Esophagus muscularis mucosa (tissue), 4 donors: ENCODE data around the gene BNC2.

Experiments
- CTCF ChIP-seq, 3 experiments: fragments of 200-600 bp in 2 of 3; fragments of 450-650 bp in 1 of 3; sonication (generic) in 2 of 3; IDR thresholded peaks; one replicate each; pipeline ENCODE4 v1.5.1; 2017 to 2019; ENCODE audit warnings: antibody characterized with exemption in 3 of 3, mild to moderate bottlenecking in 2 of 3, moderate library complexity in 1 of 3
- EP300 ChIP-seq: sonication (generic); formaldehyde crosslinking; IDR thresholded peaks from one replicate; pipeline ENCODE4 v1.6.1; 2017; ENCODE audit warnings: antibody characterized with exemption
- POLR2A ChIP-seq: fragments of 450-650 bp; IDR thresholded peaks from one replicate; pipeline ENCODE4 v1.6.1; 2017; ENCODE audit warnings: antibody characterized with exemption, moderate library complexity, mild to moderate bottlenecking, low read depth
- POLR2AphosphoS5 ChIP-seq, 2 donors: sonication (generic); formaldehyde crosslinking; IDR thresholded peaks; one replicate each; pipeline ENCODE4 v1.6.1; 2017; ENCODE audit warnings: antibody characterized with exemption in 2 of 2

- no peak for TF ChIP-seq CTCF (IDR thresholded peaks at IDR 0.05)
- TF ChIP-seq POLR2A: no peak
- no peak for TF ChIP-seq EP300
- TF ChIP-seq POLR2AphosphoS5 (IDR thresholded peaks at IDR 0.05): peak in 1 of 2 donors; percentile 0
These were observed 142.9 kb downstream of the BNC2 start for GRCh38 chr9:16727452-16728136.
